ENCODE results near the gene ADAM12.

ADAM12 gene

GRCh38 chr10:126014309-126014708, 374.0 kb downstream of the ADAM12 start:
- DNase-seq (ENCODE audit: low spot score): no peak

DNA sequence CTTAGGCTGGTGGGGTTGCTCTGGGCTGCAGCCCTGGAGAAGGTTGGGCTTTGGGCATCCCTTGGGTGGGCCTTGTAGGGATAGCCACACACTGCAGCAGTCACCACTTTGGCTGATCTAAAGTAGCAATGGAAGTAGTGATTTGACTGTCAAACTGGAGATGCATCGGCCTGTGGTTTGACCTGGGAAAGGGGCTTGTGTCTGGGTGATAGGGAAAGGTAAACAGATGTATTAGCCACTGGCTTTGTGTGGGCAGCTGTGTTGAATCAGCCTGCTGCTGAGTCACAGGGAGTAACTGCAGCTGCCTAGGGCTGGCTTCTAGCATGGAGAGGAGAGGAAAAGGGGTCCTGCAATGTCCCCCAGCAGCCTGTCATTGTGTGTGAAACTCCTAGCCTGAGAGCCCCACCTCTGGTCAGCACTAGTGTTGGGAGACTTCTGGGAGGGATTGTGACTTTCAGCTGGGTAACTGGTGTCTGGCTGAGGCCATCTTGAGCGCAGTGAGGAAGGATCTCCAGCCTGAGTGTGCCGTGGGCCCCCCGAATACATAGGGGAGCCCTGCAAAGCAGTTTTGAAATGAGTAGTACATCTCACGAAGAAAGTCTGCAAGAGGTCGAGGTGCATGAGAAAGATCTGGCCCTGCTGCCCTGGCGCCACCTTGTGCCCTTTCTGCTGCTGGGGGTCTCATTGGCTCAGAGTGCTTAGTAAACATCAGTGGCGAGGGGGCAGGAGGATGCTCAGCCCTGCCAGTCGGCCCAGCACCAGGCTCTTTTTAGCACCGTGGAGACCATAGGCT, 374.6 kb downstream of the ADAM12 start:
- DNase-seq (ENCODE audit: low spot score): no peak

DNA sequence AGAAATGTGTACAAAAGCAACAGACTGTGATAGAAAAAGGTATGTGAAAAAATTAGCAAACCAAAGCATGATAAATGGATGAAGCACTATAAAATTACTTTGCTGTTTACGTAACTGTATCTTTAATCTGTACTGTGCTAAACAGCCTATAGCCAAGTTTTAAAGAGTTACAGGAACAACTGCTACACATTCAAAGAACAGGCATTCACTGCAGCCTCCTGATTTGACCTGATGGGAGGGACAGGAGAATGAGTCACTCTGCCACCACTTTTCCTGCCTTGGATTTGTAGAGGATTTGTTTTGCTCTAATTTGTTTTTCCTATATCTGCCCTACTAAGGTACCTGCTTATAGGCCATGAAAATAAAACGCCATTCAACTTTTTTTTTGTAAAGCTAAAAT, 375.8 kb downstream of the ADAM12 start:
- no peak for DNase-seq (ENCODE audit: low spot score)

- DNase-seq (ENCODE audit: low spot score): no peak
Observed at GRCh38 chr10:126011995-126012394, 376.3 kb downstream of the ADAM12 start.

GRCh38 chr10:126009650-126010049, 378.6 kb downstream of the ADAM12 start:
- no peak for DNase-seq (ENCODE audit: low spot score)

- DNase-seq (ENCODE audit: low spot score): no peak
Observed at GRCh38 chr10:126006906-126007305, 381.4 kb downstream of the ADAM12 start.

DNA sequence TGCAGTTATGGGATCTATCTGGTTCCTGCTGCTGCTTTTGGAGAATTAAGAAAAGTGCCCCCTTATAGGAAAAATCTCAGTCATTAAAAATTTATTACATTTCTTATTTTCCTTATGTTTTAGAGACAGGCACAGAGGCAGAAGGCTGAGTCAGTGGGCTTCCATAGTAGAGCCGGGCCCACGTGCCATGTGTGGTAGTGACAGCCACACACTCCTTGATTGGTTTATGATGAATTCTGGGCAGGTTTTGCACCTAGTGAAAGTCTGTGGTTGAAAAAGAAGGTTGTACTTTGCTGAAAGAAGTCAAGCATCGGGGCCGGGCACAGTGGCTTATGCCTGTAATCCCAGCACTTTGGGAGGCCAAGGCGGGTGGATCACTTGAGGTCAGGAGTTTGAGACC, 382.0 kb downstream of the ADAM12 start:
- DNase-seq (ENCODE audit: low spot score): no peak

DNA sequence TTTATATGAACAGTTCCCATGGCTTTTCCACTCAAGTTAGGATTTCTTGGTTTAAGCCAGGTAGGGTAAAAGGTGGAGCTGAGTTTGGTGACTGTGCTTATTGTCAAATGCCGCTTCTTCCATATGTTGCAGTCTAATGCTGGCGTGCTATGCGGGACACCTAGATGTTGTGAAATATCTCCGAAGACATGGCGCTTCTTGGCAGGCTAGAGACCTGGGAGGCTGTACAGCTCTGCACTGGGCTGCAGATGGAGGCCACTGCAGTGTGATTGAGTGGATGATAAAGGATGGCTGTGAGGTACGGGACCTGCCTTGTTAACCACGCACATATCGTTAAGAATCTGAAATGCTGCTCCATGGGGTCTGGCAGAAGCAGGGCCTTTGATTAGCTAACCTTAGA, 383.5 kb downstream of the ADAM12 start:
- no peak for DNase-seq (ENCODE audit: low spot score)

GRCh38 chr10:126001576-126001975, 386.7 kb downstream of the ADAM12 start:
- DNase-seq (ENCODE audit: low spot score): no peak

- no peak for DNase-seq (ENCODE audit: low spot score)
Observed at GRCh38 chr10:125999694-126000093, 388.6 kb downstream of the ADAM12 start.

DNA sequence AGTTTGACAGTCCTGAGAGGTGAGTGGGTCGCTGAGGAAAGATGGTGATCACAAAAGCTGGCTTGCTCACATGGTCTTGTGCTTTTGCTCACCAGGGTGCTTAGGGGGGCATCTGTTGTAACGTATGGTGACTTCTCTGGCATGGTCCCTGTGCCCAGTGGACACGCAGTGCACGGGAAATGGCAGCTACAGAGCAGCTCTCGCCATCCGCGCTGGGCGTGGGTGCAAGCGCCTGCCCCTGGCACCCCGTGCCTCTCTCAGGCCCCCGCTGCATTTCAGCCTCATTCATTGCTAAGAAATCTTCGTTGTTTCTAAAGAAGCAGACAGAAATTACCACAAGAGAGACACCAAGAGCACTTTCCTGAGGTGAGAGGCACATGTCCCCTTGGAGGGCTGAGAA, 390.7 kb downstream of the ADAM12 start:
- no peak for DNase-seq (ENCODE audit: low spot score)

- DNase-seq (ENCODE audit: low spot score): no peak
Observed at GRCh38 chr10:125995726-125996304, 392.5 kb downstream of the ADAM12 start.

DNA sequence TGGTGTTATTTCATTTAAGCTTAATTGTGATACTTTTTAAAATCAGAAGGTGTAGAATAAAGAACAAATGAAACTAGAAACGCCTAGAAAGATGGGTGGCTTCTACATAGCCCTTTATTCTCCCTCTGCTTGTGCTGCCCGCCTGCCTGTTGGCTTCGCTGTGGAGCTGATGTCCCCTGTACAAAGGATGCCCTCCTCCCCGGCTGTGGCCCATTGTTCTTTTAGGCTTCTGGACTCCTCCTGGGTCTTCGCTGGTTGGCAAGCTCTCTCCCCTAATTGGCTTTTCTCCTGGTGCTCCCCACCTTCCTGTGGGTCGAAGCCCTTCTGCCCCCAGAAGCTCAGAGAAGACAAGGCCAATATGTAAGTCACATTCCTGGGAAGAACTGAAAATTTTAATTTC, 393.7 kb downstream of the ADAM12 start:
- DNase-seq (ENCODE audit: low spot score): no peak

- DNase-seq (ENCODE audit: low spot score): no peak
Observed at GRCh38 chr10:125992254-125992653, 396.0 kb downstream of the ADAM12 start.

- no peak for DNase-seq (ENCODE audit: low spot score)
Observed at GRCh38 chr10:125991392-125991791, 396.9 kb downstream of the ADAM12 start.

- DNase-seq (ENCODE audit: low spot score): no peak
Observed at GRCh38 chr10:125990974-125991373, 397.3 kb downstream of the ADAM12 start.

DNA sequence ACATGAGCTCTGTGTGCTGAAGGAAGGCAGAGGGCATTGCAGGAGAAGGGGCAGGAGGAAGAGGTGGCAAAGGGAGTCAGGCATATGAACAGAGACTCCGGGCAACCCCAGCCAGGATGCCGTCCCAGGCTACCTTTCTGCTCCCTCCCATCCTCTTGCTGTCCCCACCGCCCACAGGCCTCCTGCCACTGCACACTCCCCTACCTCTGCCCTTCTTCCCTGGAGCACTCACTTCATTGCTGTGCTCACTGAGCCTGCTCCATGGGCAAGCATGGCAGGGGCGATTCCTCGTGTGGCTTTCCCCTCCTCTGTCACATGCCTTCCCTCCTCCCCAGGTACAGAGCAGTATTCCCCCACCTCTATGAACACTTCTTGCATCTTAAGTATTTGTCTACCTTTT, 398.5 kb downstream of the ADAM12 start:
- no peak for DNase-seq (ENCODE audit: low spot score)

DNA sequence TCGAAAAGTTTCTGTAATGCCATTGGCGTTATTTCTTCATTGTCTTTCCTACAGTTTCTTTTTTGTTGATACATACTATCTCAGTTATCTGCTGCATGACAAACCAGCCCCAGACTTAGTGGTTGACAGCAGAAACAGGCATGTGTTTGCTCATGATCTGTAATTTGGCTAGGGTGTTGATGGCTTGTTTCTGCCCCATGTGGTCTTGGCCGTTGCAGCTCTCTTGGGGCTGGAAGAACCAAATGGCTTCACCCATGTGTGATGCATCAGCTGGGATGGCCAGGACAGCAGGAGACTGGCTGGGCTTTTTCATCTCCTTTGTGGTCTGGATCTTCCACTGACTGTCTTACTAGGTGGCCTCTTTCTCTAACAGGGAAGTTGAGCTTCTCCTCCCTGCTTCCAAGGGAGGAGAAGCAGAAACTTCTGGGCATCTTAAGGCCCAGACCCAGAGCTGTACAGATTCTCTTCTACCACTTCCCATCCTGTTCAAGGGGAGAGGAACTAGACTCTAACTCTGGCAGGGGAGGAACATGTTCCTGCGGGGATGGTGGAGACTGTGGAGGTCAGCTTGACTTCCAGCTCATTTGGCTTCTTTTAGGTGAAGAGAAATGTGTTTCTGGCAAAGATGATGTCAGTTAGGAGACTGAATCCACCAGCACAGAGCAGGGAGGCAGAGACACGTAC, 402.6 kb downstream of the ADAM12 start:
- DNase-seq (ENCODE audit: low spot score): no peak

GRCh38 chr10:125984865-125985495, 403.3 kb downstream of the ADAM12 start:
- no peak for DNase-seq (ENCODE audit: low spot score)

GRCh38 chr10:125984346-125984745, 403.9 kb downstream of the ADAM12 start:
- no peak for DNase-seq (ENCODE audit: low spot score)

GRCh38 chr10:125983656-125984055, 404.6 kb downstream of the ADAM12 start:
- DNase-seq (ENCODE audit: low spot score): no peak

DNA sequence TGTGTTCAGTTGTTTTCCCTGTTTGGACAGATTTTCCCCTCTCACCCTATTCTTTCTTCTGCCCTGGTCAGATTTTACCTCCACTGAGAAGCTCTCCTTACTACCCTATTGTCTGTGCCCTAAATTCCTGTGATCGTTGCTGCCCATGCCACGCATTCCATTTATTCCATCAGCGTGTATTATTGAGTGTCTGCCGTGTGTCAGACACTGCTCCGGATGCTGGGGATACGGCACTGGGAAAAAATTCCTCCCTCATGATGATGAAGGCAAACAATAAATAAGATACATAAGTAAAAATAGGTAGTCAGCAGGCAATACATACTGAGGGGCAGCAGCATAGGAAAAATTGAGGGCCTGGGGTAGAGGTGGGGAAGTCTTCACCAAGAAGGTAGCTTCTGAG, 405.1 kb downstream of the ADAM12 start:
- DNase-seq (ENCODE audit: low spot score): no peak

All from LoVo (cell line).